Left cardiac atrium (tissue), 4 donors: ENCODE results near the gene TXNL1. TPM values are rescaled to one million over a fixed set of nuclear protein-coding genes. Genes with fewer than 3 reads are reported as not detected.
"Not testable (repeated sequence)": the region's sequence is repeated elsewhere in the genome, so short reads cannot be mapped to it uniquely, and the experiment has no call there.

Experiments
- ATAC-seq, 2 donors: fragments of 200-7000 bp; cut with Tn5 transposase; one replicate each; pipeline ENCODE4 v1.9.1; 2020; ENCODE audit warnings: mild to moderate bottlenecking in 2 of 2, moderate library complexity in 2 of 2
- DNase-seq: peaks from one replicate; pipeline ENCODE4 v3.0.0-alpha.2; 2020
- intact Hi-C, 2 donors: fragments of 100-400 bp; cut with DNase I; formaldehyde crosslinking; loops; one replicate each; pipeline versions ENCODE4 v1.14.1 to v1.15.1; 2022 to 2023
- total RNA-seq, 2 donors: library from RNA; stranded (reverse); fragmentation: NEBNext Ultra II Directional; extraction: Animal tissue kit (Norgen Biotek cat#: 25700); gene quantifications; one replicate each; pipeline ENCODE4 v1.2.1, GENCODE V29; 2021
- donor health status: DM: no; HTN: yes; CAD: no.
- donor health status: DM: no; HTN: yes; CAD: no; lungs with severe emphysema.
- donor health status: DM: yes; HTN: yes; CAD: no.
- donor health status: Dilated cardiomyopathy.

TXNL1 gene
- total RNA-seq, 2 donors from 2014 or later, result 69.5 to 71.9 TPM

- intact Hi-C loops, result loop anchor here (5.0 to 10.0 kb wide), 5 partner anchors 782 to 1162 kb away; no protein-coding TSS in a partner anchor
- DNase-seq, result peak; percentile 69
- peak; percentile 60 to 85 for ATAC-seq
Measured at GRCh38 chr18:56576826-56577573, 61.4 kb downstream of the TXNL1 start.

- DNase-seq, result no peak
- ATAC-seq, result peak; percentile 82 to 92
- intact Hi-C loops, result loop anchor here (2.0 to 10.0 kb wide), 6 partner anchors 781 to 1341 kb away; no protein-coding TSS in a partner anchor
Measured at GRCh38 chr18:56575819-56576663, 62.4 kb downstream of the TXNL1 start.

- DNase-seq, result peak; percentile 36
- intact Hi-C loops, result loop anchor here (2.0 to 10.0 kb wide), 6 partner anchors 780 to 1340 kb away; no protein-coding TSS in a partner anchor
- ATAC-seq, result peak; percentile 89 to 92
Measured at GRCh38 chr18:56574861-56575260, 63.5 kb downstream of the TXNL1 start.

GRCh38 chr18:56572267-56572666 is 66.1 kb downstream of the TXNL1 start:
- not testable (repeated sequence) for DNase-seq, ATAC-seq
- intact Hi-C loops, result loop anchor here (10.0 kb wide), 4 partner anchors 777 to 1157 kb away; no protein-coding TSS in a partner anchor

GRCh38 chr18:56570978-56571377 is 67.4 kb downstream of the TXNL1 start:
- intact Hi-C loops, result loop anchor here (10.0 kb wide), 4 partner anchors 776 to 1156 kb away; no protein-coding TSS in a partner anchor
- ATAC-seq, result no peak
- no peak for DNase-seq

- intact Hi-C loops, result no loop called here
- DNase-seq (no peak), ATAC-seq (no peak)
Measured at GRCh38 chr18:56569416-56569815, 69.0 kb downstream of the TXNL1 start.

GRCh38 chr18:56568986-56569385 is 69.4 kb downstream of the TXNL1 start:
- ATAC-seq, result peak in 1 of 2 donors; percentile 29

GRCh38 chr18:56565551-56566345 is 72.6 kb downstream of the TXNL1 start:
- intact Hi-C loops, result no loop called here
- DNase-seq, result no peak
- peak in 1 of 2 donors; percentile 49 for ATAC-seq

More at GRCh38 chr18:56568986-56569385, 69.4 kb downstream of the TXNL1 start:
- intact Hi-C loops, result no loop called here
- DNase-seq, result no peak

- intact Hi-C loops, result no loop called here
- no peak for DNase-seq
- ATAC-seq, result no peak
Measured at GRCh38 chr18:56565046-56565445, 73.3 kb downstream of the TXNL1 start.

- DNase-seq, result no peak
- ATAC-seq, result peak in 1 of 2 donors; percentile 44
- intact Hi-C loops, result no loop called here
Measured at GRCh38 chr18:56563568-56563967, 74.8 kb downstream of the TXNL1 start.

- intact Hi-C loops, result no loop called here
- DNase-seq, result no peak
Measured at GRCh38 chr18:56562479-56562878, 75.9 kb downstream of the TXNL1 start.

GRCh38 chr18:56560992-56561391 is 77.4 kb downstream of the TXNL1 start:
- no peak for DNase-seq
- ATAC-seq, result no peak
- intact Hi-C loops, result no loop called here

More at GRCh38 chr18:56562479-56562878, 75.9 kb downstream of the TXNL1 start:
- ATAC-seq, result no peak

GRCh38 chr18:56559044-56559443 is 79.3 kb downstream of the TXNL1 start:
- no peak for ATAC-seq
- intact Hi-C loops, result no loop called here
- DNase-seq, result no peak

GRCh38 chr18:56556907-56557306 is 81.5 kb downstream of the TXNL1 start:
- ATAC-seq, result no peak
- no peak for DNase-seq
- intact Hi-C loops, result no loop called here

- intact Hi-C loops, result no loop called here
- DNase-seq (no peak), ATAC-seq (no peak)
Measured at GRCh38 chr18:56550121-56550520, 88.3 kb downstream of the TXNL1 start.
